GM13977 (cell line): ENCODE measurements around the gene UPK3BL2.
"Not testable (repeated sequence)": the region's sequence is repeated elsewhere in the genome, so short reads cannot be mapped to it uniquely, and the experiment has no call there.

Experiments
- DNase-seq: peaks from one replicate; pipeline ENCODE4 v3.0.0; 2012; ENCODE audit warnings: low spot score
- in situ Hi-C: fragments of 300-500 bp; cut with MboI; formaldehyde crosslinking; loops from one replicate; pipeline ENCODE4 v1.12.0; 2022; ENCODE audit warnings: low sequenced_read_pairs, low pct_unique_long_range_greater_than_20kb, mixed read lengths, inconsistent platforms; ENCODE audit not compliant: unreplicated experiment

UPK3BL2 gene

GRCh38 chr7:102542771-102543170 is 725 bp downstream of the UPK3BL2 start:
- DNase-seq, in situ Hi-C loops: not testable (repeated sequence)

GRCh38 chr7:102542083-102542482 is 1.4 kb downstream of the UPK3BL2 start:
- in situ Hi-C loops, DNase-seq: not testable (repeated sequence)

GRCh38 chr7:102540604-102541003 is 2.9 kb downstream of the UPK3BL2 start:
- DNase-seq, in situ Hi-C loops: not testable (repeated sequence)

- in situ Hi-C loops, DNase-seq: not testable (repeated sequence)
Measured at GRCh38 chr7:102535062-102535615, 8.4 kb downstream of the UPK3BL2 start.

- DNase-seq, in situ Hi-C loops: not testable (repeated sequence)
Measured at GRCh38 chr7:102532127-102532526, 11.4 kb downstream of the UPK3BL2 start.

GRCh38 chr7:102531583-102531982 is 11.9 kb downstream of the UPK3BL2 start:
- in situ Hi-C loops, DNase-seq: not testable (repeated sequence)

GRCh38 chr7:102527822-102528793 is 15.4 kb downstream of the UPK3BL2 start:
- in situ Hi-C loops, DNase-seq: not testable (repeated sequence)

GRCh38 chr7:102527182-102527581 is 16.3 kb downstream of the UPK3BL2 start:
- DNase-seq, in situ Hi-C loops: not testable (repeated sequence)

- in situ Hi-C loops, DNase-seq: not testable (repeated sequence)
Measured at GRCh38 chr7:102524803-102525202, 18.7 kb downstream of the UPK3BL2 start.

GRCh38 chr7:102520797-102521196 is 22.7 kb downstream of the UPK3BL2 start:
- in situ Hi-C loops, DNase-seq: not testable (repeated sequence)

GRCh38 chr7:102517550-102518147 is 25.8 kb downstream of the UPK3BL2 start, which contains the start of gene RASA4B:
Gene RASA4B (minus strand): TSS chr7:102517777. CDS start chr7:102517710, 67 bp downstream.
- DNase-seq, in situ Hi-C loops: not testable (repeated sequence)

GRCh38 chr7:102516951-102517350 is 26.5 kb downstream of the UPK3BL2 start:
- DNase-seq, in situ Hi-C loops: not testable (repeated sequence)

- in situ Hi-C loops, DNase-seq: not testable (repeated sequence)
Measured at GRCh38 chr7:102515889-102516288, 27.6 kb downstream of the UPK3BL2 start.

GRCh38 chr7:102514881-102515721 is 28.4 kb downstream of the UPK3BL2 start:
- in situ Hi-C loops, DNase-seq: not testable (repeated sequence)

- DNase-seq, in situ Hi-C loops: not testable (repeated sequence)
Measured at GRCh38 chr7:102512642-102513221, 30.8 kb downstream of the UPK3BL2 start.

GRCh38 chr7:102511860-102512522 is 31.5 kb downstream of the UPK3BL2 start:
- in situ Hi-C loops, DNase-seq: not testable (repeated sequence)
